ENCODE results near the gene ZC3H8. TPM values are rescaled to one million over a fixed set of nuclear protein-coding genes. Genes with fewer than 3 reads are reported as not detected.

ZC3H8 gene
- total RNA-seq, 1 donor: 17.4 TPM

GRCh38 chr2:112275887-112276773 is 21.3 kb upstream of the ZC3H8 start:
- peak overlapping the region; percentile 89 for H3K4me3 ChIP-seq (ENCODE audit: low read depth, low read length)
- no peak for TF ChIP-seq CTCF (IDR thresholded peaks at IDR 0.05; ENCODE audit: insufficient read depth, low read length)
- DNase-seq (ENCODE audit: low read depth): peak; percentile 91

- TF ChIP-seq CTCF (IDR thresholded peaks at IDR 0.05; ENCODE audit: insufficient read depth, low read length): no peak
- peak; percentile 98 for DNase-seq (ENCODE audit: low read depth)
These were observed 20.6 kb upstream of the ZC3H8 start, which contains the start of gene ZC3H6 for GRCh38 chr2:112275311-112275886. ZC3H6 (plus strand) TSS chr2:112275597; CDS start chr2:112275995, 398 bp downstream.

GRCh38 chr2:112273349-112273748 is 18.5 kb upstream of the ZC3H8 start:
- no peak overlapping the region for H3K4me3 ChIP-seq (ENCODE audit: low read depth, low read length)
- no peak for TF ChIP-seq CTCF (IDR thresholded peaks at IDR 0.05; ENCODE audit: insufficient read depth, low read length)
- DNase-seq (ENCODE audit: low read depth): no peak

More at GRCh38 chr2:112275311-112275886, 20.6 kb upstream of the ZC3H8 start, which contains the start of gene ZC3H6:
- peak within 1 kb of the TSS; percentile 89 for H3K4me3 ChIP-seq (ENCODE audit: low read depth, low read length)

GRCh38 chr2:112272669-112273068 is 17.8 kb upstream of the ZC3H8 start:
- no peak for TF ChIP-seq CTCF (IDR thresholded peaks at IDR 0.05; ENCODE audit: insufficient read depth, low read length)
- DNase-seq (ENCODE audit: low read depth): no peak
- no peak overlapping the region for H3K4me3 ChIP-seq (ENCODE audit: low read depth, low read length)

GRCh38 chr2:112268547-112268946 is 13.7 kb upstream of the ZC3H8 start:
- no peak for DNase-seq (ENCODE audit: low read depth)
- no peak for TF ChIP-seq CTCF (IDR thresholded peaks at IDR 0.05; ENCODE audit: insufficient read depth, low read length)
- H3K4me3 ChIP-seq (ENCODE audit: low read depth, low read length): no peak overlapping the region

- H3K4me3 ChIP-seq (ENCODE audit: low read depth, low read length): no peak overlapping the region
- no peak for DNase-seq (ENCODE audit: low read depth)
- no peak for TF ChIP-seq CTCF (IDR thresholded peaks at IDR 0.05; ENCODE audit: insufficient read depth, low read length)
These were observed 8.0 kb upstream of the ZC3H8 start for GRCh38 chr2:112262876-112263275.
